ENCODE data around the gene ZNF70.

ZNF70 gene

DNA sequence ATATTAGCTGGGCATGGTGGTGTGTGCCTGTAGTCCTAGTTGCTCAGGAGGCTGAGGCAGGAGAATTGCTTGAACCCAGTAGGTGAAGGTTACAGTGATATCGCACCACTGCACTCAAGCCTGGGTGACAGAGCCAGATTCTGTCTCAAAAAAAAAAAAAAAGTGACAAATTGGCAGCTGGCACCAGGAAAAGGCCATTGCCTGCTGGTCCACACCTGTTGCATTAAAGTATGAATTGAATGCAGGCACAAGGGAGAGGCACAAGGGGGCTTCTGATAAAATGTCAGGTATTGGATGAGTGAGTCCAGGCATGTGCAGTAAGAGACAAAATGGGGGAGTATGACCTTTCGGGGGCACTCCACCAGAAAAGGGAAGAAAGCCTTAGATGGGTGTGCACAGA is 28.2 kb downstream of the ZNF70 start:
- DNase-seq (ENCODE audit: low read depth), result no peak
- H3K4me3 ChIP-seq (ENCODE audit: control insufficient read depth, low read depth, low read length), result no peak overlapping the region

DNA sequence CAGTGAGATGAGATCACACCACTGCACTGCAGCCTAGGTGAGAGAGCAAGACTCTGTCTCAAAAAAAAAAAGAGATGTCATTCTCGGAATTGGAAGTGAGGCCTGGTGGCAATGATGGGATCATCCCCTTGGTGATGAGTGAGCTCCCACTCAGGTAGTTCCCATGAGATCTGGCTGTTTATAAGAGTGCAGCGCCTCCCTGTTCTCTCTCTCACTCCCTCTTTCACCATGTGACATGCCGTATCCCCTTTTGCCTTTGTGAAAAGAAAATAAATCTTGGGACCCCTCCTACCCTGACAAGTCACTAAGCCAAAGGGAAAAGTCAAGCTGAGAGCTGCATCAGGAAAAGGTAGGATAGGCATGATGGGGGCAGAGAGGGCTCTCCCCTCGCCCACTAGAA is 28.8 kb downstream of the ZNF70 start:
- TF ChIP-seq, protein P1, sequence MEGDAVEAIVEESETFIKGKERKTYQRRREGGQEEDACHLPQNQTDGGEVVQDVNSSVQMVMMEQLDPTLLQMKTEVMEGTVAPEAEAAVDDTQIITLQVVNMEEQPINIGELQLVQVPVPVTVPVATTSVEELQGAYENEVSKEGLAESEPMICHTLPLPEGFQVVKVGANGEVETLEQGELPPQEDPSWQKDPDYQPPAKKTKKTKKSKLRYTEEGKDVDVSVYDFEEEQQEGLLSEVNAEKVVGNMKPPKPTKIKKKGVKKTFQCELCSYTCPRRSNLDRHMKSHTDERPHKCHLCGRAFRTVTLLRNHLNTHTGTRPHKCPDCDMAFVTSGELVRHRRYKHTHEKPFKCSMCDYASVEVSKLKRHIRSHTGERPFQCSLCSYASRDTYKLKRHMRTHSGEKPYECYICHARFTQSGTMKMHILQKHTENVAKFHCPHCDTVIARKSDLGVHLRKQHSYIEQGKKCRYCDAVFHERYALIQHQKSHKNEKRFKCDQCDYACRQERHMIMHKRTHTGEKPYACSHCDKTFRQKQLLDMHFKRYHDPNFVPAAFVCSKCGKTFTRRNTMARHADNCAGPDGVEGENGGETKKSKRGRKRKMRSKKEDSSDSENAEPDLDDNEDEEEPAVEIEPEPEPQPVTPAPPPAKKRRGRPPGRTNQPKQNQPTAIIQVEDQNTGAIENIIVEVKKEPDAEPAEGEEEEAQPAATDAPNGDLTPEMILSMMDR (IDR thresholded peaks at IDR 0.05; ENCODE audit: control insufficient read depth, insufficient read depth, low read depth, low read length, missing control alignments), result no peak
- no peak overlapping the region for H3K4me3 ChIP-seq (ENCODE audit: control insufficient read depth, low read depth, low read length)
- DNase-seq (ENCODE audit: low read depth), result no peak

More for the DNA sequence above, 28.2 kb downstream of the ZNF70 start:
- TF ChIP-seq, protein P1 (IDR thresholded peaks at IDR 0.05; ENCODE audit: control insufficient read depth, insufficient read depth, low read depth, low read length, missing control alignments), result no peak

DNA sequence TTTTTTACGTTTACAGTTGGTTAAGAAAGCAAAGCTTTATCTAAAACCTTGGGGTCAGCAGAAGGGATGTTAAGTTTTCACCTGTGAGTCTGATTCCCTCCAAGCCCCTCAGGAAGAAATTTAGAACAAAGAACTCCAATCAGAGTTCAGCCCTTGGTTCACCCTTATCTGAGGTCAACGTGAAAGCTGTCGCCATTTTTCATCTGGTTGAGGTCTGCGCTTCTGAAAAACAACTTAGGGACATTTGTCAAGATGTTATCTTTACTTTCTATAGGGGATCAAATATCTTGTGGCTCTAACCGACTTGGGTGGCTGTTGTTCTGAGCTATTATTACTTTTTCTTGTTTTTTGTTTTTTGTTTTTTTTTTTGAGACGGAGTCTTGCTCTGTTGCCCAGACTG is 30.1 kb downstream of the ZNF70 start:
- DNase-seq (ENCODE audit: low read depth), result no peak
- TF ChIP-seq, protein P1 (IDR thresholded peaks at IDR 0.05; ENCODE audit: control insufficient read depth, insufficient read depth, low read depth, low read length, missing control alignments), result no peak
- no peak overlapping the region for H3K4me3 ChIP-seq (ENCODE audit: control insufficient read depth, low read depth, low read length)

DNA sequence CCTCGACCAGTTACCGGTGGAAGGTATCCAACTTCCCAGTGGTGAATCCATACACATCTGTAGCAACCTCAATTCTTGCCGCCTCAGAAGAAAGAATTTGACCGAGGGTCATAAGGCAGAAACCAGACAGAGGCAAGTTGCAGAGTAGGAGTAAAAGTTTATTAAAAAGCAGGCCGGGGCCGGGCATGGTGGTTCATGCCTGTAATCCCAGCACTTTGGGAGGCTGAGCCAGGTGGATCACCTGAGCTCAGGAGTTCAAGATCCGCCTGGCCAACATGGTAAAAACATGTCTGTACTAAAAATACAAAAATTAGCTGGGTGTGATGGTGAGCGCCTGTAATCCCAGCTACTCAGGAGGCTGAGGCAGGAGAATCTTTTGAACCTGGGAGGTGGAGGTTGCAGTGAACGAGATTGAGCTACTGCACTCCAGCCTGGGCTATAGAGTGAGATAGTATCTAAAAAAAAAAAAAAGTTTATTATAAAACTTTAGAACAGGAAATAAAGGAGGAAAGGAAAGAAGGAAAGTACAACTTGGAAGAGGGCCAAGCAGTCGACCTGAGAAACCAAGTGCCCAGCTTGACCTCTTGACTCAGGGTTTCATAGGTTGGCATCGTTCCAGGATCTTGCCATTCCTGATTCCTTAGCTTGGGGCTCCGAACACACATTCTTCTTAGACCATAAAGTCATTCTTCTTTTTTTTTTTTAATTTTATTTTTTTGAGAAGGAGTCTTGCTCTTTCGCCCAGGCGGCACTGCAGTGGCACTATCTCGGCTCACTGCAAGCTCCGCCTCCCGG is 32.3 kb downstream of the ZNF70 start:
- TF ChIP-seq, protein P1 (IDR thresholded peaks at IDR 0.05; ENCODE audit: control insufficient read depth, insufficient read depth, low read depth, low read length, missing control alignments), result no peak

DNA sequence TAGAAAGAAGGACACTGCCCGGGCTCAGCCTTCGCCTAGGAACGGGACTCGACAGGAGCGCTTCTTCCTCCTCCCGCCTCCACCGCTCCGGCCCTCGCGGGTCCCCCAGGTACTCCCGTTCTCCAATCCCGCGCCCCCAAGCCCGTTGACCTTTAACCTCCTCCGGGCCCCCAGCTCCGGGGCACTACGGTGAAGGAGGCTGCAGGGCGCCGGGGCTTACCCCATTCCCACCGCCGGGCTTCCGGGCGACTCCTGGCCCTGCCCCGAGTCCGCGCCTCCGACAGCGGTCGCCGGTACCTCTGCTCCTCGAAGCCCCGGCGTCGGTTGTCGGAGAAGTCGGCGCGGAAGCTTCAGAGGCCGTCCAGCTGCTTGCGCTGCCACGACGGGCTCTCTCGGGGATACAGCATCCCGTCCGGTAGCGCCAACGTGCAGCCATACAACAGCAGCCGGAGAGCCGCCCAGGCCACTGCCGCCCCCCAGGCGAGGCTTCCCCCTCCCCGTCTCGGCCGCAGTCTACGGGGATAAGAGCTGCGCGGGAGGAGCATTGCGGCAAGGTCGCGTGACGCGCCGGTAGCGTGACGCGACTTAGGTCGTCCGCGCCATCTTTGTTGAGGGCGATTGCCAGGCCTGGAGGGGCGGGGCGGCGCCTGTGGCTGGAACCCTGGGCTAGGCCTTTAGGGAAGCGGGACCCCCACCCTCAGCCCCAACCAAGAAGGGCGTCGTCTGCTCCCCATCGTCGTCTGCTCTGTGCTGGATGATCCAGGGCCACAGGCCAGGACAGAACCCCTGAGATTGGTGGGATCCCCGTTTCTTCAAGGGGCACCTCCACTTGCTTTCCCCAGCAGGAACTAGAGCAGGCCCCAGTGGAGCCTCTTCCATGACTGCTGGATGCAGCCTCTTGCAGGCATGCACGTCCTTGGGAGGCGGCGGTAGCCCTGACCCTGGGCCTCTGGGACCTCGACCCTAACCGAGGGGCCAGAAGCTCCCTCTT is 33.8 kb downstream of the ZNF70 start:
- TF ChIP-seq, protein P1 (IDR thresholded peaks at IDR 0.05; ENCODE audit: control insufficient read depth, insufficient read depth, low read depth, low read length, missing control alignments), result no peak
- DNase-seq (ENCODE audit: low read depth), result peak; percentile 24
- H3K4me3 ChIP-seq (ENCODE audit: control insufficient read depth, low read depth, low read length), result peak overlapping the region; percentile 83

More for the DNA sequence above, 32.3 kb downstream of the ZNF70 start:
- H3K4me3 ChIP-seq (ENCODE audit: control insufficient read depth, low read depth, low read length), result no peak overlapping the region
- no peak for DNase-seq (ENCODE audit: low read depth)

DNA sequence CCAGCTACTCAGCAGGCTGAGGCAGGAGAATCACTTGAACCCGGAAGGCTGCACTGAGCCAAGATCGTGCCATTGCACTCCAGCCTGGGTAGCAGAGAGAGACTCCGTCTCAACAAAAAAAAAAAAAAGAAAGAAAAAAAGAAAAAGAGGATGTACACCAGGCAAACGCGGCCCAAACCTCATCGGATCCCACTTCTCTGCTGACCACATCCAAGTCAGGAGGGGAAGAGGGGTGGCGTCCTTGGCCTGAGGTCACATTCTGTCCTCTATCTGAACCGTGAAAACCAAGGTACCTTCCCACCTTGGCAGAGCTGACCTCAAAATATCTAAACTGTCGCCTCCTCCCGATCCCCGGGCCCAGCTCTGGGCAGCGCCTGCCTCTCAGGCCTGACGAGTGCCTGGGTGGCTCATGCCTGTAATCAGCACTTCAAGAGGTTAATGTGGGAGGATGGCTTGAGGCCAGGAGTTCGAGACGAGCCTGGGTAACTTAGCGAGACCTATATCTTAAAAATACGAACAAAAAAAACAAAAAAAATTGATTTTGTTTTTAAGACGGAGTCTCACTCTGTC is 35.0 kb downstream of the ZNF70 start:
- peak overlapping the region; percentile 83; the same call in 1 of the 2 replicates for H3K4me3 ChIP-seq (ENCODE audit: control insufficient read depth, low read depth, low read length)
- TF ChIP-seq, protein P1 (IDR thresholded peaks at IDR 0.05; ENCODE audit: control insufficient read depth, insufficient read depth, low read depth, low read length, missing control alignments), result no peak
- no peak for DNase-seq (ENCODE audit: low read depth)
